HG03135 (cell line): Measurements from ENCODE around the gene PCYOX1L.
A peak's percentile ranks its signal among the peaks of the same experiment; 100 is the strongest.

Source experiments
- ATAC-seq: cut with Tn5 transposase; IDR thresholded peaks from one replicate; pipeline ENCODE4 v1.9.1; 2021; ENCODE audit warnings: mild to moderate bottlenecking, moderate library complexity; ENCODE audit not compliant: unreplicated experiment

Gene PCYOX1L

GRCh38 chr5:149357370-149358293 lies at the start of gene PCYOX1L:
Gene PCYOX1L (plus strand): TSS chr5:149358046. CDS start chr5:149358069, 23 bp downstream.
- peak; percentile 99 for ATAC-seq

- no peak for ATAC-seq
Observed at GRCh38 chr5:149309354-149309753, 48.5 kb upstream of the PCYOX1L start.

- no peak for ATAC-seq
Observed at GRCh38 chr5:149310488-149310887, 47.4 kb upstream of the PCYOX1L start.

GRCh38 chr5:149310947-149311658 lies 46.7 kb upstream of the PCYOX1L start:
- ATAC-seq: no peak

GRCh38 chr5:149313151-149313841 lies 44.5 kb upstream of the PCYOX1L start:
- ATAC-seq: no peak

GRCh38 chr5:149314571-149315111 lies 43.2 kb upstream of the PCYOX1L start:
- no peak for ATAC-seq

- no peak for ATAC-seq
Observed at GRCh38 chr5:149315753-149316152, 42.1 kb upstream of the PCYOX1L start.

- ATAC-seq: no peak
Observed at GRCh38 chr5:149317281-149318048, 40.4 kb upstream of the PCYOX1L start.

GRCh38 chr5:149319174-149319573 lies 38.7 kb upstream of the PCYOX1L start:
- no peak for ATAC-seq

GRCh38 chr5:149320791-149321330 lies 37.0 kb upstream of the PCYOX1L start:
- no peak for ATAC-seq

GRCh38 chr5:149322518-149322917 lies 35.3 kb upstream of the PCYOX1L start:
- ATAC-seq: no peak

GRCh38 chr5:149323210-149323609 lies 34.6 kb upstream of the PCYOX1L start:
- no peak for ATAC-seq

- no peak for ATAC-seq
Observed at GRCh38 chr5:149323621-149324205, 34.1 kb upstream of the PCYOX1L start.

GRCh38 chr5:149324641-149325040 lies 33.2 kb upstream of the PCYOX1L start:
- ATAC-seq: no peak

- no peak for ATAC-seq
Observed at GRCh38 chr5:149325166-149325735, 32.6 kb upstream of the PCYOX1L start.

- no peak for ATAC-seq
Observed at GRCh38 chr5:149325894-149326293, 32.0 kb upstream of the PCYOX1L start.

GRCh38 chr5:149326611-149327010 lies 31.2 kb upstream of the PCYOX1L start:
- no peak for ATAC-seq

GRCh38 chr5:149328177-149328576 lies 29.7 kb upstream of the PCYOX1L start:
- ATAC-seq: no peak

- ATAC-seq: no peak
Observed at GRCh38 chr5:149333711-149334443, 24.0 kb upstream of the PCYOX1L start.
